Neural progenitor cell (in vitro differentiated cells): ENCODE data around the gene TMEM50B. TPM values are rescaled to one million over a fixed set of nuclear protein-coding genes. Genes with fewer than 3 reads are reported as not detected.
A peak's percentile ranks its signal among the peaks of the same experiment; 100 is the strongest.

ENCODE experiments used
- DNase-seq: peaks from one replicate; pipeline ENCODE4 v3.0.0-alpha.2; 2016; ENCODE audit warnings: low spot score
- H2AFZ ChIP-seq: fragments of 200-600 bp; sonication (generic); replicated peaks from 2 replicates; pipeline ENCODE4 v1.6.1; 2016; ENCODE audit warnings: antibody characterized with exemption
- H3F3A ChIP-seq: fragments of 200-600 bp; sonication (generic); 2 replicates; pipeline ENCODE4 v1.6.1; 2016; ENCODE audit warnings: antibody characterized with exemption, low read depth
- H3K27ac ChIP-seq: fragments of 200-600 bp; sonication (generic); 2 replicates; pipeline ENCODE4 v1.5.1; 2016; ENCODE audit warnings: mild to moderate bottlenecking
- H3K27me3 ChIP-seq: fragments of 200-600 bp; sonication (generic); 2 replicates; pipeline ENCODE4 v1.6.1; 2016; ENCODE audit warnings: mild to moderate bottlenecking, moderate library complexity
- H3K36me3 ChIP-seq: fragments of 200-600 bp; sonication (generic); 2 replicates; pipeline ENCODE4 v1.5.1; 2016
- H3K4me1 ChIP-seq: fragments of 200-600 bp; sonication (generic); 2 replicates; pipeline ENCODE4 v1.6.1; 2016; ENCODE audit warnings: mixed run types
- H3K4me2 ChIP-seq: fragments of 200-600 bp; sonication (generic); 2 replicates; pipeline ENCODE4 v1.6.1; 2016
- H3K4me3 ChIP-seq: fragments of 200-600 bp; sonication (generic); 2 replicates; pipeline ENCODE4 v1.5.1; 2016
- H3K79me2 ChIP-seq: fragments of 200-600 bp; sonication (generic); 2 replicates; pipeline ENCODE4 v1.6.1; 2016; ENCODE audit warnings: low read depth
- H3K9ac ChIP-seq: fragments of 200-600 bp; sonication (generic); 2 replicates; pipeline ENCODE4 v1.6.1; 2016
- H3K9me3 ChIP-seq: fragments of 200-600 bp; sonication (generic); 2 replicates; pipeline ENCODE4 v1.5.1; 2016; ENCODE audit warnings: low read depth
- H4K20me1 ChIP-seq: fragments of 200-600 bp; sonication (generic); 2 replicates; pipeline ENCODE4 v1.6.1; 2016; ENCODE audit warnings: low read depth
- H3K27ac Mint-ChIP-seq: 3 replicates; pipeline ENCODE4 v1.8.0; 2021; ENCODE audit warnings: mixed read lengths
- H3K27me3 Mint-ChIP-seq: 2 replicates; pipeline ENCODE4 v1.8.0; 2022; ENCODE audit warnings: low read depth, mild to moderate bottlenecking, inconsistent platforms, moderate library complexity, mixed read lengths; ENCODE audit not compliant: insufficient read depth
- H3K36me3 Mint-ChIP-seq: 3 replicates; pipeline ENCODE4 v1.8.0; 2021; ENCODE audit warnings: mixed read lengths
- H3K4me1 Mint-ChIP-seq: 3 replicates; pipeline ENCODE4 v1.8.0; 2021; ENCODE audit warnings: mixed read lengths
- H3K4me3 Mint-ChIP-seq: 3 replicates; pipeline ENCODE4 v1.8.0; 2021; ENCODE audit warnings: mild to moderate bottlenecking, moderate library complexity, mixed read lengths
- H3K9me3 Mint-ChIP-seq: 3 replicates; pipeline ENCODE4 v1.8.0; 2020; ENCODE audit warnings: mixed read lengths
- EZH2 ChIP-seq: fragments of 200-600 bp; sonication (generic); IDR thresholded peaks from 2 replicates; pipeline ENCODE4 v1.6.1; 2017; ENCODE audit warnings: antibody characterized with exemption, mild to moderate bottlenecking, moderate library complexity
- EZH2phosphoT487 ChIP-seq: fragments of 200-600 bp; sonication (generic); IDR thresholded peaks from 2 replicates; pipeline ENCODE4 v1.6.1; 2017; ENCODE audit warnings: antibody characterized with exemption
- total RNA-seq: library from RNA; depleted of rRNA; stranded (reverse); fragments of >200 nt; gene quantifications from 2 replicates; pipeline ENCODE4 v1.2.3, GENCODE V29; 2015; ENCODE audit warnings: low replicate concordance
- TF ChIP-seq, protein P1 (sequence below): fragments of 200-600 bp; sonication (generic); IDR thresholded peaks from 2 replicates; pipeline ENCODE4 v1.5.1; 2017; ENCODE audit warnings: antibody characterized with exemption, mild to moderate bottlenecking

Gene TMEM50B
- total RNA-seq, 1 donor from 2014 or later, result 31.5 TPM

DNA sequence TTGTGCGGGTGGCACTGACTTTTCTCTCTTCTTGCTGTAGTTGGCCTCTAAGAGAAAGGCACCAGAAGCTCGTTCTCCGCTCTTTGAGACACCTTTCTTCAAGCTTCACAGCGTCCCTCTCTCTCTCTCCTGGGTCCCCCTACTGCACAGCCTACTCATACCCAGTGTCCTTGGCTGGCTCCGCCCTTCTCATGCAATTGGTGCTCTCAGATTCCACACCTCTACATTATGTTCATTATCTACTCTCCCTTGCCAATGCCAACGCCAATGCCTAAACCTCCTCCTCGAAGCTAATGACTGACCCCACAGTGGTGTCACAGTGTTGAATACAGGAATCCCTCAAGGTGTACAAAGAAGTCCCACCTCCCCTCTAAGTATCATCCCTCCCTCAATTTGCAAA lies 16.6 kb upstream of the TMEM50B start:
- peak overlapping the region; percentile 50 for H2AFZ ChIP-seq
- no peak overlapping the region for H3K27ac ChIP-seq
- no peaks in the 10 kb centered on the region for H3F3A ChIP-seq
- Mint-ChIP-seq H3K27me3 (peaks cover 9% of the 10 kb centered on the region), H3K9me3 (no peaks in the 10 kb centered on the region), H3K4me1 (peaks cover 6% of the 10 kb centered on the region), H3K36me3 (no peaks in the 10 kb centered on the region), H3K4me3 (peak overlapping the region; percentile 16), H3K27ac (no peak overlapping the region)
- no peaks in the 10 kb centered on the region for H3K4me1 ChIP-seq
- H3K9me3 ChIP-seq, result no peaks in the 10 kb centered on the region
- no peak overlapping the region for H3K4me3 ChIP-seq
- H4K20me1 ChIP-seq, result no peaks in the 10 kb centered on the region
- H3K4me2 ChIP-seq, result no peak overlapping the region
- TF ChIP-seq EZH2 (no peak), EZH2phosphoT487 (no peak)
- TF ChIP-seq, protein P1, sequence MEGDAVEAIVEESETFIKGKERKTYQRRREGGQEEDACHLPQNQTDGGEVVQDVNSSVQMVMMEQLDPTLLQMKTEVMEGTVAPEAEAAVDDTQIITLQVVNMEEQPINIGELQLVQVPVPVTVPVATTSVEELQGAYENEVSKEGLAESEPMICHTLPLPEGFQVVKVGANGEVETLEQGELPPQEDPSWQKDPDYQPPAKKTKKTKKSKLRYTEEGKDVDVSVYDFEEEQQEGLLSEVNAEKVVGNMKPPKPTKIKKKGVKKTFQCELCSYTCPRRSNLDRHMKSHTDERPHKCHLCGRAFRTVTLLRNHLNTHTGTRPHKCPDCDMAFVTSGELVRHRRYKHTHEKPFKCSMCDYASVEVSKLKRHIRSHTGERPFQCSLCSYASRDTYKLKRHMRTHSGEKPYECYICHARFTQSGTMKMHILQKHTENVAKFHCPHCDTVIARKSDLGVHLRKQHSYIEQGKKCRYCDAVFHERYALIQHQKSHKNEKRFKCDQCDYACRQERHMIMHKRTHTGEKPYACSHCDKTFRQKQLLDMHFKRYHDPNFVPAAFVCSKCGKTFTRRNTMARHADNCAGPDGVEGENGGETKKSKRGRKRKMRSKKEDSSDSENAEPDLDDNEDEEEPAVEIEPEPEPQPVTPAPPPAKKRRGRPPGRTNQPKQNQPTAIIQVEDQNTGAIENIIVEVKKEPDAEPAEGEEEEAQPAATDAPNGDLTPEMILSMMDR, result no peak
- no peaks in the 10 kb centered on the region for H3K79me2 ChIP-seq
- no peaks in the 10 kb centered on the region for H3K27me3 ChIP-seq
- no peak overlapping the region for H3K9ac ChIP-seq
- H3K36me3 ChIP-seq, result no peaks in the 10 kb centered on the region
- DNase-seq, result no peak

- Histone ChIP-seq H3K9ac (no peak overlapping the region), H3K4me2 (no peak overlapping the region), H3K9me3 (no peaks in the 10 kb centered on the region), H3K4me3 (no peak overlapping the region), H4K20me1 (no peaks in the 10 kb centered on the region), H3K79me2 (no peaks in the 10 kb centered on the region), H3K27ac (no peak overlapping the region), H3F3A (no peaks in the 10 kb centered on the region), H3K36me3 (no peaks in the 10 kb centered on the region), H3K27me3 (no peaks in the 10 kb centered on the region), H3K4me1 (no peaks in the 10 kb centered on the region), H2AFZ (peak overlapping the region; percentile 50)
- H3K36me3 Mint-ChIP-seq, result no peaks in the 10 kb centered on the region
- H3K4me1 Mint-ChIP-seq, result peaks cover 9% of the 10 kb centered on the region
- TF ChIP-seq EZH2phosphoT487, result no peak
- TF ChIP-seq, protein P1, result no peak
- TF ChIP-seq EZH2, result no peak
- H3K27ac Mint-ChIP-seq, result no peak overlapping the region
- no peak overlapping the region for H3K4me3 Mint-ChIP-seq
- DNase-seq, result no peak
- no peaks in the 10 kb centered on the region for H3K9me3 Mint-ChIP-seq
- H3K27me3 Mint-ChIP-seq, result peaks cover 10% of the 10 kb centered on the region
These were observed 16.0 kb upstream of the TMEM50B start for GRCh38 chr21:33495743-33496142.

DNA sequence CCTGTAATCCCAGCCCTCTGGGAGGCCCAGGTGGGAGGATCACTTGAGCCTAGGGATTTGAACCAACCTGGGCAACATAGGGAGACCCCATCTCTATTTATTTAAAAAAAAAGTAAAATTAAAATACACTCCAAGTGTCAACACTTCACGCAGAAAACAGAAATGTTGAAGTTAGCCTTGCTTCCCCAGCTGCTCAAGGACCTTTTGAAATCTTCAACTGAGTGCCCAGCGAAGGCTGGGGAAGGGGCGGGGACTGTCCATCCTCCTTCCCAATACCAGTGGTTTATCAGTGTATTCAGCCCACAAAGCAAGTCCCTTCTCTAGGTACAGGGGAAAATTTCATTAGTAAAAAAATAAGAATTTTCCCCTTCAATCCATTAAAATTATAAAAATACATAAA lies 14.0 kb upstream of the TMEM50B start:
- Mint-ChIP-seq H3K36me3 (no peaks in the 10 kb centered on the region), H3K4me1 (peaks cover 11% of the 10 kb centered on the region), H3K9me3 (no peaks in the 10 kb centered on the region), H3K27ac (no peak overlapping the region), H3K4me3 (no peak overlapping the region), H3K27me3 (peaks cover 10% of the 10 kb centered on the region)
- Histone ChIP-seq H3K36me3 (no peaks in the 10 kb centered on the region), H3F3A (no peaks in the 10 kb centered on the region), H4K20me1 (no peaks in the 10 kb centered on the region), H3K27me3 (no peaks in the 10 kb centered on the region), H3K4me2 (no peak overlapping the region), H2AFZ (no peak overlapping the region), H3K9me3 (no peaks in the 10 kb centered on the region), H3K9ac (no peak overlapping the region), H3K27ac (no peak overlapping the region), H3K4me3 (no peak overlapping the region), H3K4me1 (no peaks in the 10 kb centered on the region), H3K79me2 (no peaks in the 10 kb centered on the region)
- no peak for TF ChIP-seq EZH2
- no peak for TF ChIP-seq EZH2phosphoT487
- TF ChIP-seq, protein P1, result no peak
- no peak for DNase-seq
